Liver (tissue), 9 donors: Measurements from ENCODE around the gene RNU6-9. TPM values are rescaled to one million over a fixed set of nuclear protein-coding genes. Genes with fewer than 3 reads are reported as not detected.

Experiments
- DNase-seq: peaks from one replicate; pipeline ENCODE4 v3.0.0-alpha.2; 2017; ENCODE audit warnings: low spot score
- H3K27ac ChIP-seq, 2 donors: one replicate each; pipeline ENCODE4 v1.7.0; 2013; ENCODE audit warnings: inconsistent platforms in 2 of 2, low read length in 2 of 2, control low read depth in 1 of 2, low read depth in 1 of 2, mild to moderate bottlenecking in 1 of 2
- H3K27me3 ChIP-seq, 4 donors: one replicate each; pipeline versions ENCODE4 v1.6.1 to v1.7.0; 2013; ENCODE audit warnings: low read length in 3 of 4, inconsistent platforms in 1 of 4, mild to moderate bottlenecking in 1 of 4, moderate library complexity in 1 of 4; ENCODE audit not compliant: control insufficient read depth in 4 of 4, insufficient read depth in 4 of 4
- H3K36me3 ChIP-seq, 4 donors: one replicate each; pipeline versions ENCODE4 v1.6.1 to v1.7.0; 2013; ENCODE audit warnings: low read length in 3 of 4, mild to moderate bottlenecking in 3 of 4, low read depth in 1 of 4, moderate library complexity in 1 of 4; ENCODE audit not compliant: control insufficient read depth in 4 of 4, insufficient read depth in 3 of 4
- H3K4me1 ChIP-seq, 4 donors: one replicate each; pipeline versions ENCODE4 v1.6.1 to v1.7.0; 2013; ENCODE audit warnings: low read length in 3 of 4, mild to moderate bottlenecking in 3 of 4, moderate library complexity in 1 of 4; ENCODE audit not compliant: control insufficient read depth in 4 of 4, insufficient read depth in 4 of 4
- H3K4me3 ChIP-seq, 3 donors: one replicate each; pipeline versions ENCODE4 v1.6.1 to v1.7.0; 2013; ENCODE audit warnings: low read length in 3 of 3, control low read depth in 1 of 3, low read depth in 1 of 3, mild to moderate bottlenecking in 1 of 3
- H3K9ac ChIP-seq, 2 donors: one replicate each; pipeline ENCODE4 v1.7.0; 2013; ENCODE audit warnings: low read length in 2 of 2, mild to moderate bottlenecking in 2 of 2, moderate library complexity in 2 of 2, control low read depth in 1 of 2, low read depth in 1 of 2
- H3K9me3 ChIP-seq, 4 donors: one replicate each; pipeline versions ENCODE4 v1.6.1 to v1.7.0; 2013; ENCODE audit warnings: low read length in 3 of 4; ENCODE audit not compliant: control insufficient read depth in 4 of 4
- ATF3 ChIP-seq: IDR thresholded peaks from 2 replicates; pipeline ENCODE4 v1.6.1; 2016; ENCODE audit warnings: antibody characterized with exemption
- CTCF ChIP-seq: fragments of 150-350 bp; IDR thresholded peaks from 2 replicates; pipeline ENCODE4 v1.5.1; 2017; ENCODE audit warnings: improper control_type of control experiment, low read depth, low read length; ENCODE audit not compliant: missing input control
- EGR1 ChIP-seq, 2 donors: IDR thresholded peaks; 2 replicates each; pipeline ENCODE4 v1.6.1; 2016 to 2018; ENCODE audit warnings: antibody characterized with exemption in 2 of 2, low read depth in 2 of 2
- FOXA1 ChIP-seq: IDR thresholded peaks from 2 replicates; pipeline ENCODE4 v1.6.1; 2016; ENCODE audit warnings: antibody characterized with exemption
- FOXA2 ChIP-seq: IDR thresholded peaks from 2 replicates; pipeline ENCODE4 v1.6.1; 2016; ENCODE audit warnings: antibody characterized with exemption
- GABPA ChIP-seq, 2 donors: IDR thresholded peaks in 1 of 2; conservative IDR thresholded peaks in 1 of 2; 2 replicates each; pipeline ENCODE4 v1.6.1; 2016; ENCODE audit warnings: antibody characterized with exemption in 2 of 2, mild to moderate bottlenecking in 1 of 2, moderate library complexity in 1 of 2
- HNF4A ChIP-seq, 2 donors: conservative IDR thresholded peaks; 2 replicates each; pipeline ENCODE4 v1.6.1; 2016; ENCODE audit warnings: antibody characterized with exemption in 2 of 2, mild to moderate bottlenecking in 2 of 2
- HNF4G ChIP-seq: IDR thresholded peaks from 2 replicates; pipeline ENCODE4 v1.6.1; 2016; ENCODE audit warnings: antibody characterized with exemption
- MAX ChIP-seq: IDR thresholded peaks from 2 replicates; pipeline ENCODE4 v1.6.1; 2016; ENCODE audit warnings: antibody characterized with exemption
- RAD21 ChIP-seq, 2 donors: IDR thresholded peaks; 2 replicates each; pipeline ENCODE4 v1.6.1; 2016; ENCODE audit warnings: antibody characterized with exemption in 2 of 2, mild to moderate bottlenecking in 2 of 2
- REST ChIP-seq: IDR thresholded peaks from 2 replicates; pipeline ENCODE4 v1.6.1; 2016; ENCODE audit warnings: antibody characterized with exemption, mild to moderate bottlenecking
- RXRA ChIP-seq, 2 donors: IDR thresholded peaks; 2 replicates each; pipeline ENCODE4 v1.6.1; 2017 to 2018; ENCODE audit warnings: antibody characterized with exemption in 2 of 2, mild to moderate bottlenecking in 1 of 2
- SP1 ChIP-seq: IDR thresholded peaks from 2 replicates; pipeline ENCODE4 v1.6.1; 2018; ENCODE audit warnings: antibody characterized with exemption, mild to moderate bottlenecking
- TAF1 ChIP-seq: conservative IDR thresholded peaks from 2 replicates; pipeline ENCODE4 v1.6.1; 2016; ENCODE audit warnings: antibody characterized with exemption, mild to moderate bottlenecking
- YY1 ChIP-seq: IDR thresholded peaks from 2 replicates; pipeline ENCODE4 v1.6.1; 2016; ENCODE audit warnings: antibody characterized with exemption, mild to moderate bottlenecking
- ZBTB33 ChIP-seq: IDR thresholded peaks from 2 replicates; pipeline ENCODE4 v1.6.1; 2016; ENCODE audit warnings: antibody characterized with exemption
- WGBS: extraction: QIAGEN DNeasy Blood & Tissue Kit; methylation state at CpG from one replicate; pipeline ENCODE4 v1.1.7; 2013; 5-methylcytosine and 5-hydroxymethylcytosine counted together
- polyA plus RNA-seq, 2 donors: library from polyadenylated mRNA; stranded (reverse) in 1 of 2; unstranded in 1 of 2; fragments of 200-250 nt in 1 of 2; fragments of >200 nt in 1 of 2; fragmentation: Nextera tagmentation in 1 of 2; extraction: Ambion mirVana in 1 of 2; gene quantifications; one replicate each; pipeline versions ENCODE4 v1.2.1 to v1.2.3, GENCODE V29; 2013 to 2015
- total RNA-seq, 2 donors: library from RNA; depleted of rRNA; stranded (reverse); fragments of >200 nt; gene quantifications; one replicate each; pipeline ENCODE4 v1.2.3, GENCODE V29; 2014
- donor health status: healthy.
- donor health status: healthy.
- donor health status: healthy.
- donor health status: healthy.
- donor health status: healthy.

The RNU6-9 gene
- total and polyA plus RNA-seq, 4 donors, result not detected

GRCh38 chr19:937259-937694, 44.0 kb downstream of the RNU6-9 start:
- TF ChIP-seq REST, result no peak
- TF ChIP-seq RAD21 (IDR thresholded peaks at IDR 0.05), result no peak
- TF ChIP-seq ZBTB33, result no peak
- TF ChIP-seq GABPA (IDR thresholded peaks at IDR 0.05 in 1 of 2, conservative IDR thresholded peaks at IDR 0.05 in 1 of 2), result no peak
- TF ChIP-seq HNF4A (conservative IDR thresholded peaks at IDR 0.05), result no peak
- no peak for TF ChIP-seq FOXA1
- TF ChIP-seq CTCF, result no peak
- TF ChIP-seq RXRA (IDR thresholded peaks at IDR 0.05), result no peak
- no peak for TF ChIP-seq FOXA2
- TF ChIP-seq ATF3, result no peak
- TF ChIP-seq EGR1 (IDR thresholded peaks at IDR 0.05; ENCODE audit: low read depth in 2 of 2), result no peak
- TF ChIP-seq MAX, result no peak
- TF ChIP-seq SP1, result no peak
- H3K27ac ChIP-seq, result no peak overlapping the region
- no peak overlapping the region for H3K4me3 ChIP-seq
- H3K4me1 ChIP-seq, result peaks cover 34 to 66% (median 47%) of the 10 kb centered on the region in 4 donors
- H3K9me3 ChIP-seq, result no peaks in the 10 kb centered on the region
- H3K36me3 ChIP-seq, result no peaks in the 10 kb centered on the region
- 91% methylated on average over 16 of the region's 16 CpGs for WGBS
- DNase-seq, result no peak
- no peak overlapping the region for H3K9ac ChIP-seq
- H3K27me3 ChIP-seq, result no peaks in the 10 kb centered on the region

GRCh38 chr19:938233-938923, 45.1 kb downstream of the RNU6-9 start:
- Histone ChIP-seq H3K4me1 (peaks cover 34 to 55% (median 42%) of the 10 kb centered on the region in 4 donors), H3K36me3 (no peaks in the 10 kb centered on the region), H3K4me3 (no peak overlapping the region), H3K9ac (no peak overlapping the region), H3K27me3 (no peaks in the 10 kb centered on the region), H3K27ac (no peak overlapping the region), H3K9me3 (no peaks in the 10 kb centered on the region)
- no peak for DNase-seq
- WGBS, result 91% methylated on average over 23 of the region's 23 CpGs
- TF ChIP-seq TAF1 (no peak), MAX (no peak), ATF3 (no peak), ZBTB33 (no peak), RXRA (IDR thresholded peaks at IDR 0.05) (no peak), GABPA (IDR thresholded peaks at IDR 0.05 in 1 of 2, conservative IDR thresholded peaks at IDR 0.05 in 1 of 2) (no peak), CTCF (no peak), SP1 (no peak), EGR1 (IDR thresholded peaks at IDR 0.05; ENCODE audit: low read depth in 2 of 2) (no peak), YY1 (no peak), HNF4A (conservative IDR thresholded peaks at IDR 0.05) (no peak), HNF4G (no peak), FOXA1 (no peak)
